Astrocyte of the cerebellum (primary cell): Measurements from ENCODE around the gene ZDHHC3.

Source experiments
- DNase-seq: peaks from one replicate; pipeline ENCODE4 v3.0.0-alpha.2; 2011; ENCODE audit warnings: low read depth
- H3K4me3 ChIP-seq: 2 replicates; pipeline ENCODE4 v1.5.1; 2011; ENCODE audit warnings: mild to moderate bottlenecking, low read depth, low read length, moderate library complexity
- in situ Hi-C: cut with HindIII; loops from 2 replicates; pipeline ENCODE4 v1.10.0; 2017; ENCODE audit warnings: low sequenced_read_pairs
- TF ChIP-seq, protein P1 (sequence below): IDR thresholded peaks from 2 replicates; pipeline ENCODE4 v1.5.1; 2012; ENCODE audit warnings: low read length, low read depth, moderate library complexity, mild to moderate bottlenecking; ENCODE audit errors: missing control alignments

Gene ZDHHC3

DNA sequence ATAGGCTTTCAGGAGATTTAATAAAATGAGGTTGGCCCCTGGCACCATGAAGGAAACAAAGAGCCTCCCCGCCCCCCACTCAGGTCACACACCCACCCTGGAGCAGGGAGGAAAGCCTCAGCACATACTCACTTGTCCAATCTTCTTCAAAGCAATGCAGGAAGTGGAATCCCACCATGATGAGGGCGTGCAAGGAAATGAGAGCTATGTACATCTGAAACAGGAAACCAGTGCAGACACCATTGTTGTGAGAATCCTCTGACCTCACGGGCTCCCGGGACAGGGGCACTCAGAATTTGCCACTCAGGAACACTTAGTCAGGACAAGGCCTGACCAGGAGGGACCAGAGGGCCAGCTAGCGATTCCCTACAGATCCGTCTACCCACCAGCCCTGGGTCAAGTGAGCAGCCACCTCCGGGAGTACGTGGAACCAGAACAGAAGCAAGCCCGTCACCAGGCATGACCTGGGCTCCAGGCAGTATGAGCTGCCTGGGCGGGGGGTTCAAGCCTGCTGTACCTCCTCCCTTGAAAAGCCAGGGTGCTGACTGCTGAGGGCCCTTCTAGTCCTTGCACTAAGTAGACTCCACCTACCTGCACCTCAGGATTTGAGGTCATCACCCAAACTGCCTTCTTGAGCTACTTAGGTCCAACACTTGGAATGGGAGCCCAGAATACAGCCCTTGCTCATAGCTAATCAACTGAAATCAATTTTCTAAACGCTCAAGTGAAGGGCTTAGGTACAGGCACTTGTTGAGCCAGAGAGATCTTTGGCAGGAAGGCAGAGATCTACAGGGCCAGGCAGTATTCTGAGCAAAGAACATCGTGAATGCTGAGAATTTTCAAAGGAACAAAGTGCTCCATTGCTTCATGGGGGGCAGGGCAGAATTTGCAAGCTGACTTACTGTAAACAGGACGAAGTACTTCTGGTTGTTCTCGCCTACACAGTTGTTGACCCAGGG is 42.7 kb downstream of the ZDHHC3 start:
- TF ChIP-seq, protein P1, sequence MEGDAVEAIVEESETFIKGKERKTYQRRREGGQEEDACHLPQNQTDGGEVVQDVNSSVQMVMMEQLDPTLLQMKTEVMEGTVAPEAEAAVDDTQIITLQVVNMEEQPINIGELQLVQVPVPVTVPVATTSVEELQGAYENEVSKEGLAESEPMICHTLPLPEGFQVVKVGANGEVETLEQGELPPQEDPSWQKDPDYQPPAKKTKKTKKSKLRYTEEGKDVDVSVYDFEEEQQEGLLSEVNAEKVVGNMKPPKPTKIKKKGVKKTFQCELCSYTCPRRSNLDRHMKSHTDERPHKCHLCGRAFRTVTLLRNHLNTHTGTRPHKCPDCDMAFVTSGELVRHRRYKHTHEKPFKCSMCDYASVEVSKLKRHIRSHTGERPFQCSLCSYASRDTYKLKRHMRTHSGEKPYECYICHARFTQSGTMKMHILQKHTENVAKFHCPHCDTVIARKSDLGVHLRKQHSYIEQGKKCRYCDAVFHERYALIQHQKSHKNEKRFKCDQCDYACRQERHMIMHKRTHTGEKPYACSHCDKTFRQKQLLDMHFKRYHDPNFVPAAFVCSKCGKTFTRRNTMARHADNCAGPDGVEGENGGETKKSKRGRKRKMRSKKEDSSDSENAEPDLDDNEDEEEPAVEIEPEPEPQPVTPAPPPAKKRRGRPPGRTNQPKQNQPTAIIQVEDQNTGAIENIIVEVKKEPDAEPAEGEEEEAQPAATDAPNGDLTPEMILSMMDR, result no peak
- no peak for DNase-seq
- in situ Hi-C loops, result no loop called here
- H3K4me3 ChIP-seq, result no peak overlapping the region

DNA sequence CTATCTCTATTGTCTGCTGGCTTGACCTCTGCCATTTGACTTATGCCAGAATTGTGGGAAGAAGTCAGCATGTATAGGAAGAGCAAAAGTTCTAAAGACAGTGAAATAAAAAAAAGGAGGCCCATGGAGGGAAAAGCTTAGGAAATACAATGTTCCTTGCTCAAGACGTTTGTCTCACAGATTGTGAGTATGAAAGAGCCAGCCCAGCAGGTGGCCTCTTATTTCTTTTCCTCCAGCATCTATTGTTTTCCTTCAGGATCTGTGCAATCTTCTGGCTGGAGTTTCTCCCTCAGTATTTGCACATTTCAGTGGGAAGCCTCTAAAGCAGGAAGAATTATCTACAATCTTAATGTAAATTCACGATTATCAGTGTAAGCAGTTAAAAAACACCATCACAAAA is 43.7 kb downstream of the ZDHHC3 start:
- DNase-seq, result no peak
- no peak overlapping the region for H3K4me3 ChIP-seq
- in situ Hi-C loops, result no loop called here
- TF ChIP-seq, protein P1, result no peak

DNA sequence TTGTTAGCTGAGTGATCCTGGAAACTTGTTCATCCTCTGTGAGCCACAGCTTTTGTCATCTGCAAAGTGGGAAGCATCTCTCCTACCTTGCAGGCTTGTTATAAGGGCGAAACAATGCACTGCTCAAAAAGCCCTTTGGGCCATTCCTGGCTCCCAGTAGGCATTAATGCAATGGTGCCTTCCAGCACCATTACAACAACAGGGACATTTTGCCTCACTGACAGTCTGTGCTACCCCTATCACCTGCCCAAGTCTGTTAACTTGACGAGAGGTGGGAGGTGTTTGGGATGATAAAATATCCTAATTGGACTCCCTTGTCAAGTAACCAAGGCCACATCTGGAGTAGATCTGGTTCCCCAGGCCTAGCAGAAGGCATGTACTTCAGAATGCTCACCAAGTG is 44.2 kb downstream of the ZDHHC3 start:
- H3K4me3 ChIP-seq, result no peak overlapping the region
- TF ChIP-seq, protein P1, result no peak
- no peak for DNase-seq
- in situ Hi-C loops, result no loop called here

DNA sequence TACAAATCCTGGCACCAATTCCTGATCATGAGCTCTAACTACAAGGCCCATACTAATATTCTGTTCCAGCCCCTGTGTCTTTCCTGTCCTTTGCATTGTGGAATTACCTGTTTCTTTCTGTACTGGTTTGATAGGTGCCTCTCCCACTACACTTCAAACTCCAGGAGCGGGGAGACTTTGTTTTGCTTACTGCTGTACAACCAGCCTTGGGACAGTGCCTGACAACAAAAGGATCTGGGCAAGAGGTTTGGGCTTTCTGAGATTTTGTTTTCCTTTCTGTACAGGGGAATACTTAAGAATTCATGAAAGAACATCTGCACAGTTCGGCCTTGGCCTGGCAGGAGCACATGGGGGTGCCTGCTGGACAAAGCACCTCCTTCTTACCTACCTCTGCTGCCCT is 45.1 kb downstream of the ZDHHC3 start:
- no peak for DNase-seq
- no peak overlapping the region for H3K4me3 ChIP-seq
- TF ChIP-seq, protein P1, result no peak
- in situ Hi-C loops, result no loop called here

DNA sequence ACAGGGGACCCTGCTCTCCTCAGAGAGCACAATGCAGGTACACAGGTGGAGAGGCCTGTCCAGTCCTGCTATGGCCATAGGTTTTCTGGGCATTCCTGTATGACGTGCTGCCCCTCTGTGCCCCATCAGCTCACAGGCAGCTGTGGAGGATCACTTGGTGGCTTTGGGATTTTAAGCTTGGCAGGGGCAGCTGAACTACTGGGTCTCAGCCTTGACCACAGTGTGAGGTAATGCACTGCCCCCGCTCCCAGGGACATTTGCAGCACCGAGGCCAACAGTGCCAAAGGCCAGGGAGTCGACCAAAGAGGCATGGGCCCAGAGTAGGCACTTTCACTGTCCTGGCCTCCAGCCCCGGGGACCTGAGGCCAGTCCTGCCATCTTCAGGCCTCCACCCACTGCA is 46.2 kb downstream of the ZDHHC3 start:
- in situ Hi-C loops, result no loop called here
- TF ChIP-seq, protein P1, result no peak

DNA sequence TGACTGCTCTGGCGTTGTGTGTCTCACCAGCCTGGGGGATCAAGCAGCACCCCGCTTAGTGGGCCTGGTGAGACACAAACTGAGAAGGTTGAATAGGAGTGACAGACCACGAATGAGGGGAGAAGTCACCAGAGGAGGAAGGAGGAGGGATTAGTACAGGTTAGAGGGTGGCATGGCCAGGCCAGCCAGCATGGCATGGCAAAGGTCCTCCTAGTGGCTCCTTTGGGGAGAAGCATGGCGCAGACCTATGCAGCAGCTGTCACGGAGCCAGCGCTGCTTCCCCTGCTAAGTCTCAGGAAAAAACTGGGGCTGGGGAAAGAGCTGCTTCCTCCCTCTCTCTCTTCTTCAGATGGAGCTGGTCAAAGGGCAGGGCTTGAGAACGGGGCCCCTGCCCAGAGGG is 48.6 kb downstream of the ZDHHC3 start:
- TF ChIP-seq, protein P1, result no peak
- H3K4me3 ChIP-seq, result no peak overlapping the region
- in situ Hi-C loops, result no loop called here
- no peak for DNase-seq

More for the DNA sequence above, 46.2 kb downstream of the ZDHHC3 start:
- H3K4me3 ChIP-seq, result no peak overlapping the region
- no peak for DNase-seq
